HepG2 (cell line): ENCODE data around the gene SSBP2. TPM values are rescaled to one million over a fixed set of nuclear protein-coding genes. Genes with fewer than 3 reads are reported as not detected.

ENCODE experiments used
- ATAC-seq: fragments of 200-7000 bp; cut with Tn5 transposase; 3 replicates; pipeline ENCODE4 v1.9.1; 2020; ENCODE audit warnings: mild to moderate bottlenecking, moderate library complexity
- BruUV-seq: library from RNA; stranded (reverse); fragments of 400-500 nt; replicated peaks from 2 replicates; lab custom pipeline; 2021; lab: Mats Ljungman, UMichigan
- CTCF ChIA-PET: fragments of 300-600 bp; formaldehyde crosslinking; extraction: SDS; loops from one replicate; lab custom pipeline; 2021; ENCODE audit warnings: low total read pairs, inconsistent platforms, low intra/inter-chr PET ratio; lab: Yijun Ruan, JAX
- POLR2A ChIA-PET: fragments of 350-600 bp; sonication (Branson Sonifier 250); formaldehyde crosslinking; loops from one replicate; lab custom pipeline; 2020; ENCODE audit warnings: antibody characterized with exemption, inconsistent platforms; lab: Yijun Ruan, JAX
- DNase-seq: peaks from one replicate; pipeline ENCODE4 v3.0.0-alpha.2; 2015; ENCODE audit warnings: low spot score
- FAIRE-seq: peaks from 3 replicates; lab custom pipeline; 2011; peaks lifted over from hg19 to GRCh38; lab: Jason Lieb, UNC
- H2AFZ ChIP-seq: one replicate; pipeline ENCODE4 v1.6.1; 2011; ENCODE audit warnings: low read length, inconsistent platforms
- H3K27ac ChIP-seq: fragments of 300-600 bp; 3 replicates; pipeline ENCODE4 v1.8.0; 2011; ENCODE audit warnings: mixed run types, mild to moderate bottlenecking, mixed read lengths, low read length, inconsistent platforms; ENCODE audit not compliant: insufficient read depth; ENCODE audit errors: extremely low read length
- H3K27me3 ChIP-seq, 2 experiments: fragments of 200-600 bp in 1 of 2; 2 replicates in 1 of 2; 3 replicates in 1 of 2; pipeline versions ENCODE4 v1.6.0 to v1.8.0; 2011; ENCODE audit warnings: low read length in 2 of 2, mild to moderate bottlenecking in 2 of 2, moderate library complexity in 2 of 2, inconsistent platforms in 1 of 2; ENCODE audit not compliant: insufficient read depth in 2 of 2, control insufficient read depth in 1 of 2
- H3K36me3 ChIP-seq, 2 experiments: fragments of 200-600 bp in 1 of 2; replicated peaks in 1 of 2; 2 replicates in 1 of 2; 3 replicates in 1 of 2; pipeline versions ENCODE4 v1.5.1 to v1.8.0; 2011; ENCODE audit warnings: low read length in 2 of 2, inconsistent platforms in 1 of 2; ENCODE audit not compliant: insufficient read depth in 2 of 2, control insufficient read depth in 1 of 2
- H3K4me1 ChIP-seq: 2 replicates; pipeline ENCODE4 v1.5.1; 2012; ENCODE audit warnings: low read length, inconsistent platforms; ENCODE audit not compliant: insufficient read depth
- H3K4me2 ChIP-seq: 2 replicates; pipeline ENCODE4 v1.6.0; 2011; ENCODE audit warnings: low read depth, low read length, inconsistent platforms
- H3K4me3 ChIP-seq, 3 experiments: fragments of 200-600 bp in 1 of 3; sonication (generic), shearing (Covaris generic) in 1 of 3; replicated peaks in 1 of 3; 2 replicates each; pipeline ENCODE4 v1.5.1; 2011 to 2016; ENCODE audit warnings: low read length in 3 of 3, inconsistent platforms in 2 of 3, low read depth in 2 of 3, mild to moderate bottlenecking in 2 of 3, control low read depth in 1 of 3, mixed read lengths in 1 of 3; ENCODE audit not compliant: insufficient read depth in 1 of 3
- H3K79me2 ChIP-seq: one replicate; pipeline ENCODE4 v1.6.1; 2011; ENCODE audit warnings: low read length, inconsistent platforms; ENCODE audit not compliant: insufficient read depth
- H3K9ac ChIP-seq: 2 replicates; pipeline ENCODE4 v1.6.0; 2011; ENCODE audit warnings: mild to moderate bottlenecking, low read depth, low read length, inconsistent platforms; ENCODE audit not compliant: insufficient read depth
- H3K9me3 ChIP-seq: 2 replicates; pipeline ENCODE4 v1.5.1; 2012; ENCODE audit warnings: mild to moderate bottlenecking, low read length
- H4K20me1 ChIP-seq: 2 replicates; pipeline ENCODE4 v1.6.0; 2011; ENCODE audit warnings: inconsistent platforms, mild to moderate bottlenecking, low read length, moderate library complexity; ENCODE audit not compliant: insufficient read depth
- DPF2 ChIP-seq: sonication (generic); formaldehyde crosslinking; IDR thresholded peaks from 2 replicates; pipeline ENCODE4 v1.4.0; 2020; ENCODE audit warnings: mild to moderate bottlenecking, low read depth, missing genetic modification reagents, borderline replicate concordance
- MIER2 ChIP-seq: IDR thresholded peaks from 2 replicates; pipeline ENCODE4 v1.6.1; 2016; ENCODE audit warnings: missing biosample characterization, missing genetic modification reagents
- POGK ChIP-seq: sonication (generic); formaldehyde crosslinking; conservative IDR thresholded peaks from 2 replicates; pipeline ENCODE4 v1.8.0; 2022; ENCODE audit warnings: mild to moderate bottlenecking, moderate library complexity, missing genetic modification reagents
- SCMH1 ChIP-seq: sonication (generic); formaldehyde crosslinking; IDR thresholded peaks from 2 replicates; pipeline ENCODE4 v1.9.0; 2021; ENCODE audit warnings: missing genetic modification reagents, mild to moderate bottlenecking, borderline replicate concordance
- TCF7L2 ChIP-seq: IDR thresholded peaks from 2 replicates; pipeline ENCODE4 v1.6.1; 2011; ENCODE audit warnings: mild to moderate bottlenecking, low read depth, low read length, moderate library complexity
- TMF1 ChIP-seq: sonication (generic); formaldehyde crosslinking; IDR thresholded peaks from 2 replicates; pipeline ENCODE4 v1.8.1; 2022; ENCODE audit warnings: low read depth, missing genetic modification reagents
- ZNF264 ChIP-seq: sonication (generic); formaldehyde crosslinking; IDR thresholded peaks from 2 replicates; pipeline ENCODE4 v1.4.0; 2020; ENCODE audit warnings: missing genetic modification reagents
- ZNF496 ChIP-seq: sonication (generic); formaldehyde crosslinking; IDR thresholded peaks from 2 replicates; pipeline ENCODE4 v1.8.1; 2023; ENCODE audit warnings: mild to moderate bottlenecking, moderate library complexity, missing genetic modification reagents; ENCODE audit not compliant: insufficient replicate concordance
- ZNF550 ChIP-seq: sonication (generic); formaldehyde crosslinking; IDR thresholded peaks from 2 replicates; pipeline ENCODE4 v1.4.0; 2020; ENCODE audit warnings: mild to moderate bottlenecking, missing genetic modification reagents, borderline replicate concordance
- ZNF619 ChIP-seq: sonication (generic); formaldehyde crosslinking; IDR thresholded peaks from 2 replicates; pipeline ENCODE4 v1.4.0; 2020; ENCODE audit warnings: mild to moderate bottlenecking, missing genetic modification reagents
- ZNF629 ChIP-seq: sonication (generic); formaldehyde crosslinking; conservative IDR thresholded peaks from 2 replicates; pipeline ENCODE4 v1.5.0; 2020; ENCODE audit warnings: missing genetic modification reagents
- ZSCAN31 ChIP-seq: sonication (generic); formaldehyde crosslinking; IDR thresholded peaks from 2 replicates; pipeline ENCODE4 v1.5.0; 2020; ENCODE audit warnings: low read depth, mild to moderate bottlenecking, missing genetic modification reagents
- ZZZ3 ChIP-seq: sonication (generic); formaldehyde crosslinking; IDR thresholded peaks from 2 replicates; pipeline ENCODE4 v1.4.0; 2020; ENCODE audit warnings: missing genetic modification reagents, mild to moderate bottlenecking, borderline replicate concordance
- WGBS: methylation state at CpG from one replicate; pipeline ENCODE4 v1.1.6; 2017; ENCODE audit warnings: low lambda C conversion rate; 5-methylcytosine and 5-hydroxymethylcytosine counted together
- in situ Hi-C: cut with HindIII; loops from 2 replicates; pipeline ENCODE4 v1.10.0; 2017; ENCODE audit warnings: low pct_unique_long_range_greater_than_20kb; ENCODE audit not compliant: extremely low pct_ligation_motif_present
- intact Hi-C: fragments of 100-400 bp; cut with micrococcal nuclease; formaldehyde crosslinking; loops from one replicate; pipeline ENCODE4 v1.10.0; 2022; ENCODE audit not compliant: unreplicated experiment
- polyA plus RNA-seq, 8 experiments: library from polyadenylated mRNA; depleted of rRNA in 3 of 8; stranded (reverse) in 7 of 8; unstranded in 1 of 8; fragments of >200 nt; fragmentation: Illumina TruSeq in 4 of 8; extraction: Trizol in 4 of 8; gene quantifications; 2 replicates each; pipeline versions ENCODE4 v1.2.1 to v1.2.3, GENCODE V29; 2011 to 2016; ENCODE audit warnings: low read depth in 4 of 8, missing spikeins in 1 of 8, mixed read lengths in 1 of 8; ENCODE audit not compliant: insufficient read depth in 1 of 8
- total RNA-seq, 5 experiments: library from RNA; depleted of rRNA; stranded (reverse); fragments of >200 nt; fragmentation: Illumina TruSeq; extraction: Trizol; gene quantifications; 2 replicates each; pipeline ENCODE4 v1.2.3, GENCODE V29; 2016; ENCODE audit warnings: low read depth in 1 of 5
- TF ChIP-seq, protein P1 (sequence below): sonication (generic); formaldehyde crosslinking; IDR thresholded peaks from 2 replicates; pipeline ENCODE4 v1.9.0; 2021; ENCODE audit warnings: missing genetic modification reagents, borderline replicate concordance

Gene SSBP2
- total and polyA plus RNA-seq, 2 of the 13 experiments (the other 11 are each of a cell fraction or from before 2014, with no cell fraction given), result 0.16 TPM; not detected in 1

DNA sequence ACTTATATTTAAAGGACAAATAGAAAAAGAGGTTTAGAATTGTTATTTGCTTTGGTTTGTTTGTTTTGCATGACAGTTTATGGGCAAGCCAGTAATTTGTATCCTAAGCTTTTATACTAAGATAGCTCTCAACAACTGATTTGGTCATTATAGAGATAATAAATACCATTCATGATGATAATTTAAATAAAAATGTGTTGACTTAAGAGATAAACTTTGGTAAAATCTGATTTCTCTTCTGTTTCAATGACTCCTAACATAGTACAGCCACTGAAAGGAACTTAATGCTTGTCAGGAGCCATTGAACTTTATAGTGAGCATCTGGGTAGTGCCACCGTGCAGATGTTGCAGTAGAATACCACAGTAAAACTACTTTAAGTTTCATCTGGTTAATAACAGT lies 196.2 kb downstream of the SSBP2 start:
- Histone ChIP-seq H3K9me3 (no peaks in the 10 kb centered on the region), H3K27ac (no peak overlapping the region), H3K4me1 (no peaks in the 10 kb centered on the region), H3K4me2 (no peak overlapping the region), H2AFZ (no peak overlapping the region), H3K9ac (no peak overlapping the region), H3K27me3 (no peaks in the 10 kb centered on the region), H3K4me3 (no peak overlapping the region), H3K36me3 (no peaks in the 10 kb centered on the region), H4K20me1 (no peaks in the 10 kb centered on the region), H3K79me2 (no peaks in the 10 kb centered on the region)
- ChIA-PET POLR2A (no interaction called here), CTCF (no interaction called here)
- FAIRE-seq, result no peak
- no peak for DNase-seq
- 32% methylated on average over 1 of the region's 1 CpG for WGBS
- in situ Hi-C loops (no loop called here), intact Hi-C loops (no loop called here)
- BruUV-seq, result no TSS peak
- TF ChIP-seq TMF1 (CRISPR knock-in tag), result no peak
- no peak for TF ChIP-seq SCMH1 (CRISPR knock-in tag)
- no peak for TF ChIP-seq ZNF619
- TF ChIP-seq ZZZ3, result no peak
- ATAC-seq, result no peak

DNA sequence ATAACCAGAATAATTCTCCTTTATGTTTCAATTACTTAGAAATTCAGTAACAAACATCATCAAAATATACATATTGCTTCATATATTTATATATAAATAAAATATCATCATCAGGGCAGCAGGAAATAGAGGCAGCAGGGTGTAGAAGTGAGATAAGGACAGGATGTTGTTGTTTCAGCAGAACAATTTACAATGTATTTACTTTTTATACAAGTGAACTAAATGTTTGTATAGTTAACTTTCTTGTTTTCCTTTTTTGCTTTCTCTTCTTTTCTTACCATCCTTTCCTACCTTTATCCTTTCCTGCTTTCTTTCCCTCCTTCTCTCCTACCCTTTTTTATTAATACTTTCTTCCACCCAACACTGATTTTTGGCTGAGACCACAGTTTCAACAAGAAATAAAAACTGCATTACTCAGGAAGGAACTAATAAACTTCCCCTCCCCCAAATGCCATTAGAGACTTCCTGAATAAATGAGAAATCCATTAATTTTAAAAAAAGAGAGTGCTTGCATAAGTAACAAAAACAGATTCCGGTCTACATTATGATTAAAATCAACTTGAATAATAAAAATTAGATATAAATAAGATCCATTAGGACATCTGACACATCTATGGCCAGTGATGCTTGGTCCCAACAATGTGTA lies 197.2 kb downstream of the SSBP2 start:
- H3K4me2 ChIP-seq, result no peak overlapping the region
- POLR2A ChIA-PET, result no interaction called here
- CTCF ChIA-PET, result no interaction called here
- 5% methylated on average over 1 of the region's 1 CpG for WGBS
- ATAC-seq (no peak), DNase-seq (no peak), FAIRE-seq (no peak)
- no peaks in the 10 kb centered on the region for H3K27me3 ChIP-seq
- no peaks in the 10 kb centered on the region for H3K4me1 ChIP-seq
- no peak overlapping the region for H3K9ac ChIP-seq
- in situ Hi-C loops, result no loop called here
- no TSS peak for BruUV-seq
- intact Hi-C loops, result no loop called here
- H3K4me3 ChIP-seq, result no peak overlapping the region
- H3K36me3 ChIP-seq, result no peaks in the 10 kb centered on the region
- H3K27ac ChIP-seq, result no peak overlapping the region
- H3K79me2 ChIP-seq, result no peaks in the 10 kb centered on the region
- H4K20me1 ChIP-seq, result no peaks in the 10 kb centered on the region
- H3K9me3 ChIP-seq, result no peaks in the 10 kb centered on the region
- no peak overlapping the region for H2AFZ ChIP-seq
- no peak for TF ChIP-seq ZNF264 (CRISPR knock-in tag)
- TF ChIP-seq DPF2 (CRISPR knock-in tag), result no peak
- TF ChIP-seq POGK, result no peak
- no peak for TF ChIP-seq ZNF496 (CRISPR knock-in tag)
- TF ChIP-seq ZNF629 (CRISPR knock-in tag), result no peak
- TF ChIP-seq, protein P1, sequence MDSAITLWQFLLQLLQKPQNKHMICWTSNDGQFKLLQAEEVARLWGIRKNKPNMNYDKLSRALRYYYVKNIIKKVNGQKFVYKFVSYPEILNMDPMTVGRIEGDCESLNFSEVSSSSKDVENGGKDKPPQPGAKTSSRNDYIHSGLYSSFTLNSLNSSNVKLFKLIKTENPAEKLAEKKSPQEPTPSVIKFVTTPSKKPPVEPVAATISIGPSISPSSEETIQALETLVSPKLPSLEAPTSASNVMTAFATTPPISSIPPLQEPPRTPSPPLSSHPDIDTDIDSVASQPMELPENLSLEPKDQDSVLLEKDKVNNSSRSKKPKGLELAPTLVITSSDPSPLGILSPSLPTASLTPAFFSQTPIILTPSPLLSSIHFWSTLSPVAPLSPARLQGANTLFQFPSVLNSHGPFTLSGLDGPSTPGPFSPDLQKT (CRISPR knock-in tag), result no peak
- no peak for TF ChIP-seq ZSCAN31 (CRISPR knock-in tag)
- TF ChIP-seq TCF7L2, result no peak
- TF ChIP-seq ZNF550 (CRISPR knock-in tag), result no peak
- TF ChIP-seq MIER2 (CRISPR knock-in tag), result no peak
